ENCODE data around the gene STYXL2. TPM values are rescaled to one million over a fixed set of nuclear protein-coding genes. Genes with fewer than 3 reads are reported as not detected.

The STYXL2 gene
- total RNA-seq, 1 donor from 2014 or later: 0.27 TPM

- Mint-ChIP-seq H3K9me3 (ENCODE audit: unreplicated experiment) (peaks cover 6% of the 10 kb centered on the region), H3K27ac (ENCODE audit: unreplicated experiment) (no peak overlapping the region), H3K27me3 (ENCODE audit: unreplicated experiment) (peaks cover 8% of the 10 kb centered on the region), H3K4me3 (ENCODE audit: unreplicated experiment) (no peak overlapping the region), H3K36me3 (ENCODE audit: unreplicated experiment) (peaks cover 21% of the 10 kb centered on the region), H3K4me1 (ENCODE audit: low read depth, unreplicated experiment) (no peaks in the 10 kb centered on the region)
- TF ChIP-seq, protein P1, sequence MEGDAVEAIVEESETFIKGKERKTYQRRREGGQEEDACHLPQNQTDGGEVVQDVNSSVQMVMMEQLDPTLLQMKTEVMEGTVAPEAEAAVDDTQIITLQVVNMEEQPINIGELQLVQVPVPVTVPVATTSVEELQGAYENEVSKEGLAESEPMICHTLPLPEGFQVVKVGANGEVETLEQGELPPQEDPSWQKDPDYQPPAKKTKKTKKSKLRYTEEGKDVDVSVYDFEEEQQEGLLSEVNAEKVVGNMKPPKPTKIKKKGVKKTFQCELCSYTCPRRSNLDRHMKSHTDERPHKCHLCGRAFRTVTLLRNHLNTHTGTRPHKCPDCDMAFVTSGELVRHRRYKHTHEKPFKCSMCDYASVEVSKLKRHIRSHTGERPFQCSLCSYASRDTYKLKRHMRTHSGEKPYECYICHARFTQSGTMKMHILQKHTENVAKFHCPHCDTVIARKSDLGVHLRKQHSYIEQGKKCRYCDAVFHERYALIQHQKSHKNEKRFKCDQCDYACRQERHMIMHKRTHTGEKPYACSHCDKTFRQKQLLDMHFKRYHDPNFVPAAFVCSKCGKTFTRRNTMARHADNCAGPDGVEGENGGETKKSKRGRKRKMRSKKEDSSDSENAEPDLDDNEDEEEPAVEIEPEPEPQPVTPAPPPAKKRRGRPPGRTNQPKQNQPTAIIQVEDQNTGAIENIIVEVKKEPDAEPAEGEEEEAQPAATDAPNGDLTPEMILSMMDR (IDR thresholded peaks at IDR 0.05; ENCODE audit: partially characterized antibody, unreplicated experiment): no peak
- DNase-seq: no peak
Observed at GRCh38 chr1:167128261-167129227, 34.7 kb downstream of the STYXL2 start.

DNA sequence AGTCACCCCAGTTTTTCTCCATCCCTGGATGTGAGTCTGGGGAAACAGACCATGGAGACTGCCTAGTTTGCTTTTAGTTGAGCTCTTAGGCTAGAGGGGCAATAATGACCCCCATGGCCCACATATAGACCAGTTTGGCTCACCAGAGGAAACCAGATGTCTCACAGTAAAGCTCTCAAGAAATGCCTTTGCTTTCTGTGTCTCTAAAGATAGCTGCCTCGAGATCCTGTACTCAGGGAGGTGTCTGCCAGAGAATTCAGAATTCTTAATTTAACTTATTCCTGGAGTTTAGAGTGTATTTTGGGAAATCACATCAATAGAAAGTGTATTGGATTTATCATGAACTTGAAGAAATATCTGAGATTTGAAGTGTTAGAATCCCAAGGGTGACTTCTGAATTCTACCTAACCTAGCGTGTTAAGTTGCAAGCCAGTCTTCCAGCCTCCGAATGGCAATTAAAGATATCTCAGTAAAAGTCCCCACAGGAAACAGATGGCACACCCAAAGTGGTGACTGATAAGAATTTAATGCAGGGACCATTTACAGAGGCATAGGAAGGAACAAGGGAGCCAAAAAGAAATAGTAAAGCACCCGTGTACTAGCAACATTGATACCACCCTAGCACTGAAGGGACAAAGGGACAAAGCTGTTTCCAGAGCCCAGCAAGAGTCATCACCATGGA lies 37.1 kb downstream of the STYXL2 start:
- Mint-ChIP-seq H3K36me3 (ENCODE audit: unreplicated experiment) (peaks cover 15% of the 10 kb centered on the region), H3K27ac (ENCODE audit: unreplicated experiment) (no peak overlapping the region), H3K9me3 (ENCODE audit: unreplicated experiment) (peaks cover 4% of the 10 kb centered on the region), H3K4me1 (ENCODE audit: low read depth, unreplicated experiment) (peaks cover 7% of the 10 kb centered on the region), H3K4me3 (ENCODE audit: unreplicated experiment) (no peak overlapping the region), H3K27me3 (ENCODE audit: unreplicated experiment) (peaks cover 3% of the 10 kb centered on the region)
- no peak for DNase-seq
- TF ChIP-seq, protein P1 (IDR thresholded peaks at IDR 0.05; ENCODE audit: partially characterized antibody, unreplicated experiment): no peak

DNA sequence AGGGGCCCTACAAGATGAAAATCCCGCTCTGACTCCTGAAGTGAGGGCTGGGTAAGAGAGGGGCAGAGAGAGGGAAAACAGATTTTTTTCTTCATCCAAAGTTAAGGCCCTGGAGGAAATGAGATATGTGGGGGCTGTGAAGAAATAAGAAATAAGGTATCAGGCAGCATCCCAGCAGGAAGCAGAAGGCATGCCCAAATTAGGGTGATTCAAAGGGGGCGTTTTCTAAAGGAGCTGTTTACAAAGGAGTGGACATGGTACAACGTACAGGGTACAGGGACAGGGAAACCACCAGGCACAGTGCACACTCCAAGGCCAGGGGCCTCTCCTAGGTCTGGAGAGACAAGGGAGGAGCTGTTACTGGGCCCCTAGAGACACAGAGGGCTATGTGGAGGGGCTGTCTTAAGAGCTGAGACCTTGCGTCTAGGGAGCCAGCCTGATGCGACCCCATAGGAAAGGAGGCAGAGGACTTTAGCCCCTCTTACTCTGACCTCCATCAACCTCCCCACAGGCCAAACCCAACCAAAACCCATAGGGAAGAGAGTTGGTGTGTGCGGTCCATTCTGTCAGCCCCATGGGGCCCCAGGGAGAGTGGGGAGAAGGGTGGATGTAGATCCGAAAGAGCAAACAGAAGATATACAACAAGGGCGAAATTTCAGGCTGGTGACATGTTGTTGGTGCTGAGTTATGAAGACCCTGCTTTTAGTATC lies 38.6 kb downstream of the STYXL2 start:
- Mint-ChIP-seq H3K4me1 (ENCODE audit: low read depth, unreplicated experiment) (peaks cover 17% of the 10 kb centered on the region), H3K27me3 (ENCODE audit: unreplicated experiment) (peaks cover 2% of the 10 kb centered on the region)

GRCh38 chr1:167135281-167135840 lies 41.5 kb downstream of the STYXL2 start:
- no peak for DNase-seq
- H3K4me1 Mint-ChIP-seq (ENCODE audit: low read depth, unreplicated experiment): peaks cover 24% of the 10 kb centered on the region
- peaks cover 2% of the 10 kb centered on the region for H3K9me3 Mint-ChIP-seq (ENCODE audit: unreplicated experiment)
- H3K27me3 Mint-ChIP-seq (ENCODE audit: unreplicated experiment): no peaks in the 10 kb centered on the region
- no peaks in the 10 kb centered on the region for H3K36me3 Mint-ChIP-seq (ENCODE audit: unreplicated experiment)
- peak overlapping the region; percentile 60 for H3K27ac Mint-ChIP-seq (ENCODE audit: unreplicated experiment)
- peak overlapping the region; percentile 55 for H3K4me3 Mint-ChIP-seq (ENCODE audit: unreplicated experiment)
- TF ChIP-seq, protein P1 (IDR thresholded peaks at IDR 0.05; ENCODE audit: partially characterized antibody, unreplicated experiment): no peak

More for the DNA sequence above, 38.6 kb downstream of the STYXL2 start:
- Mint-ChIP-seq H3K27ac (ENCODE audit: unreplicated experiment) (no peak overlapping the region), H3K9me3 (ENCODE audit: unreplicated experiment) (peaks cover 4% of the 10 kb centered on the region), H3K4me3 (ENCODE audit: unreplicated experiment) (no peak overlapping the region), H3K36me3 (ENCODE audit: unreplicated experiment) (peaks cover 10% of the 10 kb centered on the region)
- TF ChIP-seq, protein P1 (IDR thresholded peaks at IDR 0.05; ENCODE audit: partially characterized antibody, unreplicated experiment): no peak
- DNase-seq: no peak
